MCF 10A (cell line): ENCODE measurements around the gene RNF126. TPM values are rescaled to one million over a fixed set of nuclear protein-coding genes. Genes with fewer than 3 reads are reported as not detected.

Source experiments
- Bru-seq: library from RNA; stranded (reverse); fragments of 400-500 nt; gene quantifications from one replicate; lab custom pipeline; 2021; lab: Mats Ljungman, UMichigan
- BruChase-seq, 2 experiments: library from RNA; stranded (reverse); fragments of 400-500 nt; gene quantifications; one replicate each; lab custom pipeline; 2021; lab: Mats Ljungman, UMichigan
- BruUV-seq: library from RNA; stranded (reverse); fragments of 400-500 nt; replicated peaks from 2 replicates; lab custom pipeline; 2021; lab: Mats Ljungman, UMichigan
- CTCF ChIA-PET: fragments of 300-600 bp; sonication (Branson Sonifier 250); formaldehyde crosslinking; extraction: SDS; loops from one replicate; lab custom pipeline; 2021; ENCODE audit warnings: antibody characterized with exemption, inconsistent platforms; lab: Yijun Ruan, JAX
- POLR2A ChIA-PET: fragments of 300-600, 350-650 bp; sonication (Branson Sonifier 250); formaldehyde crosslinking; extraction: SDS; loops from one replicate; lab custom pipeline; 2020; ENCODE audit warnings: antibody characterized with exemption, inconsistent platforms; lab: Yijun Ruan, JAX
- DNase-seq: peaks from one replicate; pipeline ENCODE4 v3.0.0-alpha.2; 2018; ENCODE audit not compliant: unreplicated experiment
- H3K27ac Mint-ChIP-seq: one replicate; pipeline ENCODE4 v1.8.0; 2022; ENCODE audit warnings: mild to moderate bottlenecking, low read depth, mixed read lengths; ENCODE audit not compliant: unreplicated experiment
- H3K27me3 Mint-ChIP-seq: one replicate; pipeline ENCODE4 v1.8.0; 2022; ENCODE audit warnings: mixed read lengths; ENCODE audit not compliant: insufficient read depth, unreplicated experiment
- H3K36me3 Mint-ChIP-seq: one replicate; pipeline ENCODE4 v1.8.0; 2022; ENCODE audit warnings: mild to moderate bottlenecking, moderate library complexity, mixed read lengths; ENCODE audit not compliant: insufficient read depth, unreplicated experiment
- H3K4me1 Mint-ChIP-seq: one replicate; pipeline ENCODE4 v1.8.0; 2022; ENCODE audit warnings: mixed read lengths; ENCODE audit not compliant: insufficient read depth, unreplicated experiment
- H3K4me3 Mint-ChIP-seq: one replicate; pipeline ENCODE4 v1.8.0; 2022; ENCODE audit warnings: mild to moderate bottlenecking, moderate library complexity, mixed read lengths; ENCODE audit not compliant: unreplicated experiment
- H3K9me3 Mint-ChIP-seq: one replicate; pipeline ENCODE4 v1.8.0; 2022; ENCODE audit warnings: mixed read lengths; ENCODE audit not compliant: unreplicated experiment
- intact Hi-C: fragments of 100-400 bp; cut with micrococcal nuclease; formaldehyde crosslinking; loops from 2 replicates; pipeline ENCODE4 v1.14.1; 2022
- long read RNA-seq: library from polyadenylated mRNA; stranded (forward); transcript quantifications from one replicate; pipeline ENCODE4 v2.0.0, GENCODE V29; 2022
- total RNA-seq: library from RNA; stranded (reverse); gene quantifications from 2 replicates; pipeline ENCODE4 v1.2.3, GENCODE V29; 2022
- TF ChIP-seq, protein P1 (sequence below): fragments of 200-600 bp; IDR thresholded peaks from one replicate; pipeline ENCODE4 v1.8.0; 2022; ENCODE audit warnings: antibody characterized with exemption, mild to moderate bottlenecking; ENCODE audit not compliant: unreplicated experiment

RNF126 gene
- total RNA-seq (53.9 and 68.0 TPM in 2 replicates), Bru-seq, nascent RNA (percentile 55 among the genes with signal in this experiment), BruChase-seq, experiment 1, labeled RNA remaining after a 6-hour chase (percentile 66 among the genes with signal in this experiment), BruChase-seq, experiment 2, labeled RNA remaining after a 2-hour chase (percentile 57 among the genes with signal in this experiment)
- long read RNA-seq, transcript RNF126-201 (9 exons, 1,694 nt): major isoform, 199 of 273 reads
- long read RNA-seq, transcript RNF126-203 (9 exons, 963 nt): minor isoform, 13 of 273 reads
- long read RNA-seq, partial matches to known transcripts: 5 of 273 reads
- long read RNA-seq, other reads (novel, unspliced or antisense): 52 of 273 reads

DNA sequence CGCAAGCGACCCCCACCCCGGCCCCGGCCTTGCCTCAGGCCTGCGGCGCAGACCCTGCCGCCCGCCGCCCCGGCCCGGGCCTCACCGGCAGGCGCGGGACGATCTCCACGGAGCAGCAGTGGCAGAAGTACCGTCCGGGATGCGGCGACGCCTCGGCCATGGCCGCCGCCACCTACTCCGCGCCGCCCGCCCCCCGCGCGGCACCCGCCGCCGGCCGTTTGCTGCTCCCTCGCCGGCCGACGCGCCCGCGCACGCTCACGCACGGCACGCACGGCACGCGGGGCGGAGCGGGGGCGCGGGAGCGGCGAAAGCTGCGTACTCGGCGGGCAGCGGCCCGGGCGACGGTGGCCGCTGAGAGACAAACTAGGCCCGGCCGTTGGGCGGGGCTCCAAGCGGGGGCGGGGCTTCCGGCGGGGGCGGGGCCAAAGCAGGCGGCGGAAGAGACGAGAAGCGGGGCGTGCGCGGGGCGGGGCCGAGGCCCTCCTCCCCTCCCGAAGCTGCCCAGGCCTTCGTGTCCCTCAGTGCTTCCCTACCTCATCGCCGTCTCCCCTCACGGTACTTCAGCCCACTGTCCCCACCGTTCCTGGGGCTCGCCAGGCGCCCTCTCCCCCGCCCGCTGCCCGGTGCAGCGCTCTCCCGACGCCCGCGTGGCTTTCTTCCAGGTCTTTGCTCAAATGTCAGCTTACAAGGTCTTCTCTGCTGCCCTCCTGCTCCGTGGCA lies at the start of gene RNF126:
Gene RNF126, minus strand, starts transcription at position 253 of the 720 bp plus-strand sequence. Its CDS starts 93 bp downstream, at position 160.
- TF ChIP-seq, protein P1, sequence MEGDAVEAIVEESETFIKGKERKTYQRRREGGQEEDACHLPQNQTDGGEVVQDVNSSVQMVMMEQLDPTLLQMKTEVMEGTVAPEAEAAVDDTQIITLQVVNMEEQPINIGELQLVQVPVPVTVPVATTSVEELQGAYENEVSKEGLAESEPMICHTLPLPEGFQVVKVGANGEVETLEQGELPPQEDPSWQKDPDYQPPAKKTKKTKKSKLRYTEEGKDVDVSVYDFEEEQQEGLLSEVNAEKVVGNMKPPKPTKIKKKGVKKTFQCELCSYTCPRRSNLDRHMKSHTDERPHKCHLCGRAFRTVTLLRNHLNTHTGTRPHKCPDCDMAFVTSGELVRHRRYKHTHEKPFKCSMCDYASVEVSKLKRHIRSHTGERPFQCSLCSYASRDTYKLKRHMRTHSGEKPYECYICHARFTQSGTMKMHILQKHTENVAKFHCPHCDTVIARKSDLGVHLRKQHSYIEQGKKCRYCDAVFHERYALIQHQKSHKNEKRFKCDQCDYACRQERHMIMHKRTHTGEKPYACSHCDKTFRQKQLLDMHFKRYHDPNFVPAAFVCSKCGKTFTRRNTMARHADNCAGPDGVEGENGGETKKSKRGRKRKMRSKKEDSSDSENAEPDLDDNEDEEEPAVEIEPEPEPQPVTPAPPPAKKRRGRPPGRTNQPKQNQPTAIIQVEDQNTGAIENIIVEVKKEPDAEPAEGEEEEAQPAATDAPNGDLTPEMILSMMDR: no peak
- peaks cover 31% of the 10 kb centered on the region for H3K4me1 Mint-ChIP-seq
- DNase-seq: peak; percentile 90
- H3K36me3 Mint-ChIP-seq: peaks cover 7% of the 10 kb centered on the region
- H3K27me3 Mint-ChIP-seq: no peaks in the 10 kb centered on the region
- H3K9me3 Mint-ChIP-seq: no peaks in the 10 kb centered on the region
- CTCF ChIA-PET: interaction anchor here (0.7 to 1.8 kb wide), 4 partner anchors 14 to 71 kb away, joined by 3 to 7 read pairs (median 5); no protein-coding TSS in a partner anchor
- intact Hi-C loops: loop anchor here (5.0 kb wide), 1 partner anchor 76 kb away; the partner anchor contains the start of gene HCN2
- H3K27ac Mint-ChIP-seq: peak within 1 kb of the TSS; percentile 88
- H3K4me3 Mint-ChIP-seq: peak within 1 kb of the TSS; percentile 87
- BruUV-seq: no TSS peak
- POLR2A ChIA-PET: interaction anchor here (0.6 to 2.2 kb wide), 15 partner anchors 8 to 942 kb away, joined by 3 to 49 read pairs (median 3); partner anchors contain the start of genes FSTL3, MISP, PTBP1 and UQCR11

DNA sequence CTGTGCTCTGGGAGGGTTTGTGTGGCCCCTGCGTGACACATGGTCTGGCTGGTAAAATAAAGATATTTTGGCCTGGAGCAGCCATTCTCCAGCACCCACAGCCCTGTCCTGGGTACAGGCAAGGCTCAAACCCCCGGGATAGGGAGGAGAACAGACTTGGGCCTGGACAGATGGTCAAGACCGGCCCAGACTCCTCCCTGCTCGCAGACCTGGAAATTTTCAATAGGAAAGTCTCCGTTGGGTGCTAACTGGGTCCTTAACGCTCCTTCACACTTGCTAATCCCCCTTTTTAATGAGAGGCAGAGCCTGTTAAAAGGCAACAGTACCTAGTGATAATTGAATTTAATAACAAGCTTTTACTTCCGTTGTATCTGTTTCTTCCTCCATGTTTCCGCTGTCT lies 48.2 kb upstream of the RNF126 start:
- intact Hi-C loops: no loop called here
- no peaks in the 10 kb centered on the region for H3K27me3 Mint-ChIP-seq

DNA sequence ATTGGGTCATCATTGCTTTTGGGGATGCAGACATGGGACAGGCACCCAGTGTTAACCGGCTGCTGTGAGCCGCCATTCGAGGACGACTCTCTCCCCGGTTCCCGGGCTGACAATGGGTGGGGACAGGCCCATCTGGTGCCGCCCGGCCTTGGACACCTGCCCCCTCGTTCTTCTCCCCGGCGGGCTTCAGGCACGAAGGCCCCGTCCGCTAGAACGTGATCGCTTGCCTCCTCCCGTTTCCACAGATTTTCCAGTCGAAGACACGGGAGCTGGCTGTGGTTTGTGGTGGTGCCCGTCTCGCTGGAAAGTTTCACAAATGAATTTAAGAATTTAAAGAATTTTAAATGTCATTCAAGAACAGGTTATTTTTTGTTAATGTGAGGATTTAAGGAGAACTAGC lies 47.8 kb upstream of the RNF126 start:
- Mint-ChIP-seq H3K4me3 (no peak overlapping the region), H3K27ac (no peak overlapping the region), H3K36me3 (no peaks in the 10 kb centered on the region), H3K4me1 (no peaks in the 10 kb centered on the region), H3K9me3 (peaks cover 7% of the 10 kb centered on the region), H3K27me3 (no peaks in the 10 kb centered on the region)
- no peak for DNase-seq
- intact Hi-C loops: no loop called here
- TF ChIP-seq, protein P1: no peak
- ChIA-PET POLR2A (interaction anchor here (0.6 to 1.2 kb wide), 2 partner anchors 48 to 317 kb away, joined by 3 to 4 read pairs; partner anchors contain the start of gene RNF126), CTCF (interaction anchor here (0.6 kb wide), 1 partner anchor 430 kb away, joined by 3 read pairs; no protein-coding TSS in a partner anchor)
- BruUV-seq: no TSS peak

More for the DNA sequence above, 48.2 kb upstream of the RNF126 start:
- no TSS peak for BruUV-seq
- no peak for DNase-seq
- TF ChIP-seq, protein P1: no peak
- Mint-ChIP-seq H3K36me3 (no peaks in the 10 kb centered on the region), H3K27ac (no peak overlapping the region), H3K4me3 (no peak overlapping the region), H3K9me3 (peaks cover 9% of the 10 kb centered on the region), H3K4me1 (no peaks in the 10 kb centered on the region)
- CTCF ChIA-PET: interaction anchor here (0.6 kb wide), 1 partner anchor 429 kb away, joined by 3 read pairs; no protein-coding TSS in a partner anchor
- POLR2A ChIA-PET: interaction anchor here (0.6 kb wide), 1 partner anchor 316 kb away, joined by 4 read pairs; no protein-coding TSS in a partner anchor
